Measurements from ENCODE around the gene VN1R5. TPM values are rescaled to one million over a fixed set of nuclear protein-coding genes. Genes with fewer than 3 reads are reported as not detected.

Gene VN1R5
- total and polyA plus RNA-seq, 2 of the 4 experiments (the other 2 are of a cell fraction) = not detected

- no peak overlapping the region for H2BK5ac ChIP-seq (ENCODE audit: low read depth, low read length, poor library complexity, severe bottlenecking)
- H2AK5ac ChIP-seq (ENCODE audit: low read depth, low read length) = no peak overlapping the region
- in situ Hi-C loops (cut with MboI; ENCODE audit: low sequenced_read_pairs) (no loop called here), intact Hi-C loops (cut with micrococcal nuclease) (no loop called here), dilution Hi-C loops (cut with HindIII; ENCODE audit: low sequenced_read_pairs, unreplicated experiment) (no loop called here)
- no CpG with 5 or more reads among the region's 3 CpGs for WGBS, 2 experiments (ENCODE audit: extremely low coverage in 2 of 2, insufficient read length in 1 of 2)
- H3K56ac ChIP-seq (ENCODE audit: extremely low read depth, insufficient read depth, low read length) = no peak overlapping the region
- ATAC-seq (ENCODE audit: low read depth) = no peak
- H4K8ac ChIP-seq (ENCODE audit: low read depth in 2 of 2, low read length in 2 of 2) = no peak overlapping the region
- H3K36me3 ChIP-seq (ENCODE audit: control insufficient read depth, insufficient read depth, low read length) = no peaks in the 10 kb centered on the region
- H3K4me1 ChIP-seq (ENCODE audit: control insufficient read depth, insufficient read depth, low read length) = no peaks in the 10 kb centered on the region
- H3K9me3 ChIP-seq (ENCODE audit: control insufficient read depth, insufficient read depth, low read length) = no peaks in the 10 kb centered on the region
- H3K4me3 ChIP-seq (ENCODE audit: insufficient read depth, low read depth, low read length) = no peak overlapping the region
- H3K4me2 ChIP-seq (ENCODE audit: low read depth, low read length) = no peak overlapping the region
- no peak overlapping the region for H3K27ac ChIP-seq (ENCODE audit: insufficient read depth, low read length)
- no peak overlapping the region for H3K14ac ChIP-seq (replicated peaks; ENCODE audit: low read depth, low read length)
- no peak overlapping the region for H3K9ac ChIP-seq (ENCODE audit: low read depth, low read length)
- no peak overlapping the region for H3K4ac ChIP-seq (ENCODE audit: low read depth, low read length)
- H4K91ac ChIP-seq (ENCODE audit: insufficient read depth, low read depth, low read length) = no peak overlapping the region
- H2BK15ac ChIP-seq (ENCODE audit: low read depth, low read length) = no peak overlapping the region
- H3K9me1 ChIP-seq (ENCODE audit: insufficient read depth, low read length) = no peaks in the 10 kb centered on the region
- H2AFZ ChIP-seq (replicated peaks; ENCODE audit: low read length, poor library complexity) = no peak overlapping the region
- no peak overlapping the region for H4K5ac ChIP-seq (ENCODE audit: low read depth, low read length)
- no peak for DNase-seq
- no peak overlapping the region for H3K23ac ChIP-seq (ENCODE audit: low read depth, low read length)
- no peak overlapping the region for H2BK20ac ChIP-seq (ENCODE audit: low read depth, low read length)
- no peak for TF ChIP-seq RAD21 (IDR thresholded peaks at IDR 0.05; ENCODE audit: low read length)
- no peak for TF ChIP-seq SMC3 (IDR thresholded peaks at IDR 0.05; ENCODE audit: low read depth, low read length)
- TF ChIP-seq CEBPB (IDR thresholded peaks at IDR 0.05; ENCODE audit: low read depth, low read length) = no peak
- no peak for TF ChIP-seq MAZ (IDR thresholded peaks at IDR 0.05; ENCODE audit: borderline replicate concordance, low read depth, low read length)
- no peak for TF ChIP-seq CHD1 (IDR thresholded peaks at IDR 0.05; ENCODE audit: low read depth, low read length)
- TF ChIP-seq CTCF (conservative IDR thresholded peaks at IDR 0.05; ENCODE audit: low read depth, low read length) = no peak
- TF ChIP-seq MAFK (IDR thresholded peaks at IDR 0.05; ENCODE audit: low read depth, low read length) = no peak
- H3K27me3 ChIP-seq (ENCODE audit: control insufficient read depth, insufficient read depth, low read length) = no peaks in the 10 kb centered on the region
- no peak overlapping the region for H3K18ac ChIP-seq (ENCODE audit: low read depth, low read length)
- H4K20me1 ChIP-seq (ENCODE audit: insufficient read depth, low read length) = no peaks in the 10 kb centered on the region
- no peak overlapping the region for H2BK120ac ChIP-seq (ENCODE audit: low read depth, low read length)
- POLR2A ChIA-PET (ENCODE audit: unreplicated experiment) = no interaction called here
- CTCF ChIA-PET = no interaction called here
- H2AK9ac ChIP-seq (replicated peaks; ENCODE audit: low read depth, low read length, poor library complexity) = no peak overlapping the region
- no TSS peak for BruUV-seq (replicated peaks)
- H3K79me1 ChIP-seq (ENCODE audit: low read depth in 1 of 2, low read length in 2 of 2) = no peaks in the 10 kb centered on the region
Observed at GRCh38 chr1:247222840-247223239, 33.0 kb upstream of the VN1R5 start.
